Choroid plexus epithelial cell (primary cell): ENCODE measurements around the gene ADARB2.
"Not testable (repeated sequence)": the region's sequence is repeated elsewhere in the genome, so short reads cannot be mapped to it uniquely, and the experiment has no call there.

Experiments used
- DNase-seq: peaks from one replicate; pipeline ENCODE4 v3.0.0-alpha.2; 2010; ENCODE audit warnings: low read depth
- H3K4me3 ChIP-seq: 2 replicates; pipeline ENCODE4 v1.5.1; 2011; ENCODE audit warnings: low read depth, mild to moderate bottlenecking, control low read depth, low read length, moderate library complexity
- TF ChIP-seq, protein P1 (sequence below): conservative IDR thresholded peaks from 2 replicates; pipeline ENCODE4 v1.5.1; 2011; ENCODE audit warnings: low read depth, mild to moderate bottlenecking, control low read depth, inconsistent platforms, low read length, moderate library complexity

Gene ADARB2

DNA sequence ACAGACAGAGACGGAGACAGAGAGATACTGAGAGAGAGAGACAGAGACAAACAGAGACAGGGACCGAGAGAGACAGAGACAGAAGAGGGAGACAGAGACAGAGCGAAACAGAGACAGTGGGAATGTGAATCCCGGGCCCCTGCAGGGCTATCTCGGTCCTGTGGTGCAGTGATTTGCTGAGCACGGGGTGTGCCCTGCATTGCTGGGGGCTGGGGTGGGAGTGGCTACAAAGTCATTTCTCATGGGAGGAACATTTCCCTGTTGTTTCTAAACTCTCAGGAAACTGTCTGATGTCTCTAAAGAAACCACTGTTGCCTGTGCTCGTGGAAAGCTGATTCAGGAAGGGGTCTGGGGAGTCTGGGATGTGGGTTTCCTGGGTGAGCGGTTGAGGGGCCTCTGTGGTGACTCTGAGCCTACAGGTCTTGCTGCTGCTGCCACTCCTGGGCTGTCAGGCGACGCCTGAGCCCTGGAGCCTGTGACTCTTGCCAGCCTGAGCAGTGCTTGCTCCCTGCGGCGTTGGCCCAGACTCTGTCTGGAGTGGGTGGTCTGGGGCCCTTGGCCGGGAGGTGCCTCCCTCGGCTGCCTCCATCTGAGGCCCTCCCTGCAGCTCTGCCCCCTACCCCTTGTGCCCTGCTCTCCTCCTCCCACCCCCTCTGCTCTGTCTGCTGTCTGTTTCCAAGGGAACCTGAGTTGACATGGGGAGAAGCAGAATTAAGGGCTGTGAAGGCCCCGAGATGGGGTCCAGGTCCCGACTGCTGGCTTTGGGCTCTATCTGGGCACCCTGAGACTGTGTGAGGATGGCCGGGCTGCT, 389.2 kb downstream of the ADARB2 start:
- TF ChIP-seq, protein P1, sequence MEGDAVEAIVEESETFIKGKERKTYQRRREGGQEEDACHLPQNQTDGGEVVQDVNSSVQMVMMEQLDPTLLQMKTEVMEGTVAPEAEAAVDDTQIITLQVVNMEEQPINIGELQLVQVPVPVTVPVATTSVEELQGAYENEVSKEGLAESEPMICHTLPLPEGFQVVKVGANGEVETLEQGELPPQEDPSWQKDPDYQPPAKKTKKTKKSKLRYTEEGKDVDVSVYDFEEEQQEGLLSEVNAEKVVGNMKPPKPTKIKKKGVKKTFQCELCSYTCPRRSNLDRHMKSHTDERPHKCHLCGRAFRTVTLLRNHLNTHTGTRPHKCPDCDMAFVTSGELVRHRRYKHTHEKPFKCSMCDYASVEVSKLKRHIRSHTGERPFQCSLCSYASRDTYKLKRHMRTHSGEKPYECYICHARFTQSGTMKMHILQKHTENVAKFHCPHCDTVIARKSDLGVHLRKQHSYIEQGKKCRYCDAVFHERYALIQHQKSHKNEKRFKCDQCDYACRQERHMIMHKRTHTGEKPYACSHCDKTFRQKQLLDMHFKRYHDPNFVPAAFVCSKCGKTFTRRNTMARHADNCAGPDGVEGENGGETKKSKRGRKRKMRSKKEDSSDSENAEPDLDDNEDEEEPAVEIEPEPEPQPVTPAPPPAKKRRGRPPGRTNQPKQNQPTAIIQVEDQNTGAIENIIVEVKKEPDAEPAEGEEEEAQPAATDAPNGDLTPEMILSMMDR = no peak
- H3K4me3 ChIP-seq = no peak overlapping the region
- DNase-seq = no peak

DNA sequence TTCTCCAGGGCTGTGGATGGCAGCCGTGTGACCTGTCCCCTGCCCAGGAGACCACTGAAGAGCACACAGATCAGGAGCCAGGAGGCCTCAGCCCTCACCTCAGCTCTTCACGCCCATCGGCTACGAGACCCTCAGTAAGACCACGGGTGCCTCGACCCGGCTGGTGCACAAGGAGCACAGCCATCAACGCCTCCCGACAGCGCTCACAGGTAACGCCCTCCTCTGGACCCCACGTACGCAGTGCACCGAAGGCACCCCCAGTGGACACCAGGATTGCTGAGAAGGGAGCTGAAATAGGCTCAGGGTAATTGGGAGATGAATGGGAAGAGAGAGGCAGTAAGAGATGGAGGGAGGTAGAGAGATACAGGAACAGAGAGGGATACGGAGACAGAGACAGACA, 389.8 kb downstream of the ADARB2 start:
- no peak for DNase-seq
- TF ChIP-seq, protein P1 = no peak

DNA sequence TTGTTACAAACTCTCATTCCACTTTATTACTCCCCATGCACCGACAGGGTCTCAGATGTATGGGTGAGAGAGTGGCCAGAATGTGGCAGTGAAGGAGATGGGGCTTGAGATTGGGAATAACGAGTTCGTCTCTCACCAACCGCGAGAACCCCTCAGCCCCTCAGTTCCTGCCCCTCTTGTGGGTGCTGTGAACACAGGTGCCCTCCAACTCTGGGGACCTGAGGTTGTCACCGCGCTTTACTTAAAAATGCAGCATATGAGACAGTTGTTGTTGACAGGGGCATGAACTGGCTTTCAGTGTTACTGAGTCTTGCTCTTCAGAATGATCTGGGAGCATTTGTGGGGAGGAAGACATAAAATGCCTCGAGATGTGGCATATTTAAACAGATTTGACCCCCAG, 391.1 kb downstream of the ADARB2 start:
- no peak overlapping the region for H3K4me3 ChIP-seq
- TF ChIP-seq, protein P1 = no peak
- DNase-seq = no peak

More for the DNA sequence above, 389.8 kb downstream of the ADARB2 start:
- H3K4me3 ChIP-seq = no peak overlapping the region

DNA sequence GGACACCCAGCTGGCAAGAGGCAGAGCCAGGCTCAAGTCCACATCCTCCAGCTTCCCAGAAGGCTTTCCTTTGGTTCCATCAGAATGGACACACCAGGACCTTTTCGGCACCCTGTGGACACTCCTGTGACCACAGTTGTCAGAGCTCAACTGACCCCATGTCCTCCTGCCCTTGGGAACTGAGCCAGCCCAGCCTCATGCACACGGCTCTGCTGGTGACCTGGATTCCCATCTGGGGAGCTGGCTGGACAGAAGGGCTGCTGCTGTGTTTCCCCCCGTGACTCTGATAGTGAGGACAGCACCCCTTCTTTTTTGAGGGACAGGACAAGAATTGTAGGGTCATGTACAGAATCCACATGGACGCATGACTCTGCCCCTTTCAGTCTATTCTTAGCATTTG, 392.0 kb downstream of the ADARB2 start:
- TF ChIP-seq, protein P1 = no peak
- no peak overlapping the region for H3K4me3 ChIP-seq
- no peak for DNase-seq

DNA sequence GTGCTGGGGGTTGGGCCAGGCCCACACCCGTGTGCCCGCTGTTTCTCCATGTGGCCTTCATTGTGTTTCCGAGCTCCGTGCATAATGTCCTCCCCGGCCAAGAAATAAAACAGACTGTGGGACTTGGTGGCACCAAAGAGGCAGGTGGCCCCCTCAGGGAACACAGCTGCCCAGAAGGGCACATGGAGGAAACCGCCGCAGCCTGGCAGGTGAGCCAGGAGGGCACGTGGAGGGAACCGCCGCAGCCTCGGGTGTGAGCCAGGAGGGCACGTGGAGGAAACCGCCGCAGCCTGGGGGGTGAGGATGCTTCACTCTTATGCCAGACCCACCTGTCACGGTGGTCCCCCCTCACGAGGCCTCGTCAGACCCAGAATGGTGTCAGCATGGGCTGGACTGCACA, 392.5 kb downstream of the ADARB2 start:
- no peak for DNase-seq
- no peak overlapping the region for H3K4me3 ChIP-seq
- TF ChIP-seq, protein P1 = no peak

DNA sequence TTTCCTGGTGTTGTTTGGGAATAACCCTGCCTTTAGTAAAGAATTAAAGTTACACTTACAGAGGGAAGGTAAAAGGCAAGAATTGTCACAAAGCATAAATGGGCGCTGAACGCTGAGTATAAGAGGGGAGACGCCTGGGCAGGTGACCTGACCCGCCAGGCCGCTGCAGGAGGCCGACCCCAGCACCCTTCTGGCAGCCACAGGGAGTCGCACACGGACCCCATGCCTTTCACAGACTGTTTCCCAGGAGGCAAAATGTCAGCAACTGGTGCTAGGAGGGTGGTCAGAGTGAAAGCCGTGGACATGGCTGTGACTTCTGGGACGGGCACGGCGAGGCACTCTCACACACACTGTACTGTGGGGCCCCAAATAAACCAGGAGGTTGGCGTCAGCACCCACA, 392.9 kb downstream of the ADARB2 start:
- no peak for DNase-seq
- TF ChIP-seq, protein P1 = no peak
- no peak overlapping the region for H3K4me3 ChIP-seq

DNA sequence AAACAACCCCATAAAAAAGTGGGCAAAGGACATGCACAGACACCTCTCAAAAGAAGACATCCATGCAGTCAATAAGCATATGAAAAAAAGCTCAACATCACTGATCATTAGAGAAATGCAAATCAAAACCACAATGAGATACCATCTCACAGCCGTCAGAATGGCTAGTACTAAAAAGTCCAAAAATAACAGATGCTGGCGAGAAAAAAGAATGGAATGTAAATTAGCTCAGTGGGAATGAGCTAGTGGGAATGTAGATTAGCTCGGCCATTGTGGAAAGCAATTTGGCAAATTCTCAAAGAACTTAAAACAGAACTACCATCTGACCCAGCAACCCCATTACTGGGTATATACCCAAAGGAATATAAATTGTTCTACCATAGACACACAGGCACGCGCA, 394.1 kb downstream of the ADARB2 start:
- H3K4me3 ChIP-seq = no peak overlapping the region
- DNase-seq = no peak
- TF ChIP-seq, protein P1 = no peak

DNA sequence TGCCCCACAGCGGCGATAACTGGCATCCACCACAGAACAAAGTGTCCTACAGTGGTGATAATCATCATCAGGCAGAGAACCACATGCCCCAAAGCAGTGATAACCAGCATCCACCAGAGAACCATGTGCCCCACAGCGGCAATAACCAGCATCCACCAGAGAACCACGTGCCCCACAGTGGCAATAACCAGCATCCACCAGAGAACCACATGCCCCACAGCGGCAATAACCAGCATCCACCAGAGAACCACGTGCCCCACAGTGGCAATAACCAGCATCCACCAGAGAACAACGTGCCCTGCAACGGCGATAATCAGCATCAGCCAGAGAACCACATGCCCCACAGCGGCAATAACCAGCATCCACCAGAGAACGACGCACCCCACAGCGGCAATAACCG, 396.3 kb downstream of the ADARB2 start:
- not testable (repeated sequence) for DNase-seq, H3K4me3 ChIP-seq
